ENCODE measurements around the gene SELENOO. TPM values are rescaled to one million over a fixed set of nuclear protein-coding genes. Genes with fewer than 3 reads are reported as not detected.

The SELENOO gene
- polyA plus RNA-seq, 1 of the 3 experiments (the other 2 are of a cell fraction): 26.7 TPM

GRCh38 chr22:50194037-50194805 is 6.6 kb upstream of the SELENOO start:
- Histone ChIP-seq H3K9me2 (no peaks in the 10 kb centered on the region), H3K4me3 (ENCODE audit: low read depth in 2 of 2, low read length in 1 of 2) (no peak overlapping the region), H4K20me1 (ENCODE audit: insufficient read depth) (0 out of 2 replicates have a peak, but pooled peaks cover 17% of the 10 kb centered on the region), H3K27ac (ENCODE audit: low read depth in 2 of 2, low read length in 1 of 2) (no peak overlapping the region), H3K79me2 (ENCODE audit: insufficient read depth) (peaks cover 36% of the 10 kb centered on the region), H3K9me3 (no peaks in the 10 kb centered on the region), H3K36me3 (replicated peaks in 1 of 2; ENCODE audit: control insufficient read depth in 1 of 2, insufficient read depth in 2 of 2, low read length in 1 of 2) (peaks cover 0 to 42% of the 10 kb centered on the region in 2 experiments), H3K4me1 (ENCODE audit: control insufficient read depth in 1 of 2, insufficient read depth in 2 of 2, low read depth in 1 of 2, low read length in 1 of 2) (peaks cover 4 to 23% of the 10 kb centered on the region in 2 experiments; a peak in 1 of 4 replicates), H2AFZ (ENCODE audit: low read depth) (no peak overlapping the region), H3F3A (replicated peaks; ENCODE audit: insufficient read depth) (no peaks in the 10 kb centered on the region), H3K4me2 (no peak overlapping the region), H3K9ac (no peak overlapping the region), H3K27me3 (ENCODE audit: insufficient read depth) (no peaks in the 10 kb centered on the region)
- POLR2A ChIA-PET: no interaction called here
- TF ChIP-seq EP300 (IDR thresholded peaks at IDR 0.05; ENCODE audit: borderline replicate concordance in 1 of 2, low read depth in 1 of 2, low read length in 1 of 2): no peak
- TF ChIP-seq USF1 (IDR thresholded peaks at IDR 0.05; ENCODE audit: borderline replicate concordance, low read depth): no peak
- TF ChIP-seq RAD21 (IDR thresholded peaks at IDR 0.05; ENCODE audit: low read length): no peak
- no peak for TF ChIP-seq MAX (IDR thresholded peaks at IDR 0.05; ENCODE audit: low read depth)
- no peak for TF ChIP-seq FOXM1 (IDR thresholded peaks at IDR 0.05; ENCODE audit: low read depth)
- no peak for TF ChIP-seq NFIC (IDR thresholded peaks at IDR 0.05; ENCODE audit: borderline replicate concordance)
- TF ChIP-seq CHD2 (IDR thresholded peaks at IDR 0.05; ENCODE audit: low read length, partially characterized antibody): no peak
- TF ChIP-seq EZH2phosphoT487 (IDR thresholded peaks at IDR 0.05; ENCODE audit: borderline replicate concordance, low read depth): no peak
- no peak for TF ChIP-seq ELF1 (IDR thresholded peaks at IDR 0.05)
- no peak for TF ChIP-seq YY1 (IDR thresholded peaks at IDR 0.05; ENCODE audit: low read depth)
- TF ChIP-seq TAF1 (IDR thresholded peaks at IDR 0.05; ENCODE audit: borderline replicate concordance, low read depth, low read length): no peak
- TF ChIP-seq JUND (IDR thresholded peaks at IDR 0.05): no peak
- no peak for TF ChIP-seq TCF12 (IDR thresholded peaks at IDR 0.05)
- no peak for TF ChIP-seq GATA2 (CRISPR knock-in tag; IDR thresholded peaks at IDR 0.05)
- TF ChIP-seq USF2 (IDR thresholded peaks at IDR 0.05; ENCODE audit: borderline replicate concordance, low read depth, low read length): no peak
- TF ChIP-seq MXI1 (IDR thresholded peaks at IDR 0.05; ENCODE audit: low read depth, low read length): no peak
- TF ChIP-seq MEF2A (IDR thresholded peaks at IDR 0.05; ENCODE audit: borderline replicate concordance, low read depth): no peak
- 93% methylated on average over 32 of the region's 44 CpGs for WGBS (ENCODE audit: low lambda C conversion rate)
- CTCF ChIA-PET: interaction anchor here (0.8 to 1.9 kb wide), 2 partner anchors 13 to 45 kb away, joined by 3 to 6 read pairs; no protein-coding TSS in a partner anchor
- DNase-seq: no peak
